Measurements from ENCODE around the gene ERN1.

ERN1 gene

DNA sequence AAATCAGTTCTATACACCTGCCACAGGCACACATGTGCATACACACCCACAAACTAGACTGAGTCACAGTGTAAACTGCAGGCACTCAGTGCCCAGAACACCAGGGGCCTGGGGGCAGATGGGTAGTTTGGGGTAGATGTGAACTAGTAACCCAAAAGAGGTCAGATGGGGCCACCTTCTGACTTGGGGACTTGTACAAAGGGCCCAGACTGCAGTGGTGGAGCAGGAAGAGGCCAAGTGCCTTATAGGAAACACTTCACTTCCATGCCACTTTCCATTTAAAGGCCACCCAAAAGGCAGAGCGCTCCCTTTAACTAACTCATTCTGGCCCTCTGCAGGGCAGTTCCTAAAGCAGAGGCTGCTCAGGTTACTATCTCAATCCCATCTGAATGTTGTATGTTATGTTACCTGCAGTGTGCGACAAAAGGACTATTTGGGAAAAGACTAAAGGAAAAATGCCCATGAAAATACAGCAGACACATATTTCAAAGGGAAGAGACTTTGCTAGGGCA lies 27.8 kb upstream of the ERN1 start:
- DNase-seq (ENCODE audit: low read depth) = no peak

DNA sequence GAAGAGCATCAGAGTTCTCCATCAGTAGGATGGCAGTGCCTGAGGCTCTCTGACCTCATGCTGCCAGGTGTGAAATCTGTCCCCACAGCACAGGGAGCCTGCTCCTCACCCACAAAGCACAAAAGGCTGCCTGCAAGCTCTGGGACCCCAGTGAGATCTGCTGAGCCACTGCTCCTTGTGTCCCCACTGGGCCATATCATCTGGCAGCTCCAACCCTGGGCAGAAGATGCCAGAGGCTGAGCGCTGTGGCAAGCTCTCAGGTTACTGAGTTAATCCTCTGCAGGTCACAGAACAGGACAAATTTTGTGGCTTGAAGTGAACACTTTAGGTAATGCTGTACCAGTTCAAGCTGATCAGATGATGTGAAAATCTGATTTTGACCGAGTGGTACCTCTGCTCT lies 26.7 kb upstream of the ERN1 start:
- no peak for DNase-seq (ENCODE audit: low read depth)

DNA sequence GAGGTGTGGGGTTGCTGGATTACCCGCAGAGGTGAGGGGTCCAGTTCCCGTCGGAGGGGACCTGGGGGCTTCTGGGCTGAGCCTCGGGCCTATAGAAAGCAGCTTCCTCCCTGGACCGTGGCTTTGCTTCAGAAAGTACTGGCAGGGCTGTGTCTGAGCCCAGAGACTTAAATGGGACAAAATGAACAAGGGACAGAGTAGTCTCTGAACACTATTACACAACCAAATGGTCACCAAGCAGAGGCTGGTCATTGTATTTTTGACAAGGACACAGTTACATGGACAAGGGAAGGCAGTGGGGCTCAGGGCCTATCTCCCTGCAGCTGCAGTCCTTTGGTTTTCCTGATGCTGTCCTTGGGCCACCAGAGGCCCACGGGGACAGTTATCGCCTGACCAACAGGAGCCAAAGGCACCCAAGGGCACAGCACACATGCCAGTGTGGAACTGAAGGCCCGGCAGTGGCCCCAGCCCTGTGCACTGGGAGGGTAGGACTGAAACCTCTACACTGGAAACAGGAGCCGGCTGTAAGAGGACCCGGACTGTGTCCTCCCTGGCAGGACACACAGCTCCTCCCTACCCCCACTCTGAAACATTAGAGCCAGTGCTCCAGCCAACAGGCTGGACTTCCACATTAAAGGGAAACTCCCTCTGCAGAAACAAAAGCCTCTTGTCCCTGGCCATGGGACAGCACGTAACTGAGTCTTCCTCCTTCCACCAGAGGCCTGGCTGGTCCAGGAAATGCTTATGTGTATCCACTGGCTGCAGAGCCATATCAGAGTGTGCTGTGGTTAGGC lies 26.0 kb upstream of the ERN1 start:
- no peak for DNase-seq (ENCODE audit: low read depth)

DNA sequence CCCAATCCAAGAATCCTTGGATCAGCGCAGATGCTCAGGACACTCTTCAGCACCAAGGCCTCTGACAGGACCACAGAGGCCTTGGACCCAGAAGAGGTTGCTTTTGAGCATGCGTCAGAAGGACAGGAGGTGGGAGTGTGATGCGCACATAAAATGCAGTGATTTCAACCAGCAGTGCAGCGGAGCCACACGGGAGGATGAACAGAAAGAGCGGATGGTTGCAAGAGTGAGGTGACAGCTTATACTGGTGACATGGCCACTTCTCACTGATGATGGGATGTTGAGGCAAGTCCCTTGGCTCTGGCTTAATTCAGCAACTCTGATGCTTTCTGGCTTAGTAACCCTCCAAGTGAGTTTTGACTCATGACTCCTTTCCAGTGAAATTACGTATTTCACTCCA lies 25.2 kb upstream of the ERN1 start:
- no peak for DNase-seq (ENCODE audit: low read depth)

DNA sequence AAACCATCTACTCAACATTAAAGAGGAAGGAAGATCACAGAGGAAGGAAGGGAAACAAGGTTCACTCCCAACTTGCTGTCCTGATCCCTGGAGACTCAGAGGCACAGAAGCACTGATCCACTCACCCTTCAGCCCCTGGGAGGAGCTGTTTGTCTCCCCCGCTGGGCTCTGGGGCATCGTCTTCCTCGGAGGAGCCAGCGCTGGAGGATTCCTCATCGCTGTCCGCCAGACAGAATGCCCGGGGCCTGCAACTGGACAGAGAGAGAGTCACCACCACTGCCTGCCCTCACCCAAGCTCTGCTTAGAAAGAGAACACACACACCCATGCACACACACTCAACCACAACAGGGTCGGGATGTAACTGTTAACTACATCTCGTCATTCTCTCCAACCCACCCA lies 24.8 kb upstream of the ERN1 start:
- DNase-seq (ENCODE audit: low read depth) = no peak

DNA sequence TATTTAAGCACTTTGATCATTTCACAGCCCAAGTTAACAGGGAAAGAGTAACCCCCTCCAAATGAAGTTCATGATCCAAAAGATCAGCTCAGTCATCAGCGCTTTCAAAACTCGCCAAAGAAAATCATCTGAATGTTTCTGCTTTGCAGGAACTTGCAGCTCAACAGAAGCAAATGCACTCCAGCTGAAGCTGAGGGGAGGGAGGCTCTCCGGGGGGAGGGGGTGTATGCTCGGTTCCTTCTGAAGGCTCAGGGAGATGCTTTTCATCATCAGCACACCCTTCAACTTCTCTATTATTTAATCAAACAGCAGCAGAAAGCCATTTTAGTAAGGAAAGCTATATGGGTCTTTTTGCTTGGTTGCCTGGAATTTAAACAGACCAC lies 24.4 kb upstream of the ERN1 start:
- no peak for DNase-seq (ENCODE audit: low read depth)

DNA sequence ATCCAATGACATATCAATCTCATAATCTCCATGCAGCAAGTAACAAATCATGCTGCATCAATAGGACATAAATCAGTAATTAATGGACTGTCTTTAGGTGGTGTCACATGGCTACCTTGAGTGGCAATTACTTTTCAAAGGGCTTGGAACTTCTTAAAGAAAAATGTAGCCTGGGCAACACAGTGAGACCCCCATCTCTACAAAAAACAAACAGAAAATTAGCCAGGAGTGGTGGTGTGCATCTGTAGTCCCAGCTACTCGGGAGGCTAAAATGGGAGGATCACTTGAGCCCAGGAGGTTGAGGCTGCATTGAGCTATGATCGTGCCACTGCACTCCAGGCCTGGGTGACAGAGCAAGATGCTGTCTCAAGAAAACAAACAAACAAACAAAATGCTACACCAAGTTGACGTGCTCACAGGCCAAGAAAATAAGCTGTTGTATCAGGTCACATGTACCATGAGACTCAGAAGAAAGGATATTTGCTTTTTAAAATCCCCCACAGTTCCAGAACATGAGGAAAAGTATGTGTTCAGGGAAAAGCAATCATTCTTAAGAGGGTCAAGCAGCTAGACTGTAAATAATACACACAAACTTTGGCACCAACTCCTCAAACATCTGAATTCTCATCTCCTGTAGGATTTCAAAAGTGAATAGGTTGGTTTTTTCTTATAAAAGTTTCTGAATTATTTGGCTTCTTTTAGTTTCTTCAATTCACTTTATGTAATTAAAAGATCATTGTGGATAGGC lies 23.8 kb upstream of the ERN1 start:
- no peak for DNase-seq (ENCODE audit: low read depth)

DNA sequence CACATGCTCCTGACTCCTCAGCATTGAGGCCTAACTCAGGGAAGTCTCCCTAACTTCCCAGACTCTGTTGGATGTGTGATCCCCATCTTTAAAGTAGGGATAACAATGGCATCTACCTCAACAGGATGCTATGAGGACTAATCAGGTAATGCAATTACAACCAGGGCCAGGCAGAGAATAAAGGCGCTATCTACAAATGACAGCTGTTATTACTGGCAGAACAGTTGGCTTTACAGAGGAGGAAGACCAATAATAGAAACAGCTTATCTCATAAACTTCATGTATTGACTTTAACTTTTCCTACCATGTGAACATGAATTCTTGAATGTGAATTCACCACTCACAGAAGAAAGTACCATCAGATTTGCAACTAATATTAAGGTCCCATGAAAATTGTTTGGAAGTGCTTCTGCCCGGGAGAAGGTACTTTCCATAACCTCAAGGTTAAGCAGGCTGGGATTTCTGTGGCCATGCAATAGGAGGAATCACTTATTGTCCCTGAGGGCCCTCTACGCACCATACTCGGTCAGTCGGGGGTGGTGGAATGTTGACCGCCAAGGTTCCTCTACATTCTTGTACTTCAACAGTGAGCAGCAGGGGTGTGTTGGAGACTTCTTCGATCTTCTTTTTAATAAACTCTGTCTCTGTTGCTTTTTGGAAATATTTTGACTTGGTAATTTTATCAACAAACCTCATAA lies 22.6 kb upstream of the ERN1 start:
- DNase-seq (ENCODE audit: low read depth) = no peak

DNA sequence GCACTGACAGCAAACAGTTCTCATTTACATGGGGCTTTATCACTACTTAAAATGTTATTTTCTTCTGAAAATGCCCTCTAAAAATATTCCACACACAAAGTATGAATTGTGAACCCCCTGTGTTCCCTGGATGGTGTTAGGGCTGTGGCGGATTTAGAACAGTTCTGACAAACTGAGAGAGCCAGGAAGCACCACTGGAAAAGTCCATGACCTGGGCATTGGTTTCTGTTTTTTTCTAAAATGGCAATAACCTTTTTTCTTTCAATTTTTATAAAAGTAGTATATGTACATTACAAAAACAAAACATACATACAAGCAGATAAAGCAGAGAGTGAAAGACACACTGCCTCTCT lies 21.0 kb upstream of the ERN1 start:
- DNase-seq (ENCODE audit: low read depth) = no peak

DNA sequence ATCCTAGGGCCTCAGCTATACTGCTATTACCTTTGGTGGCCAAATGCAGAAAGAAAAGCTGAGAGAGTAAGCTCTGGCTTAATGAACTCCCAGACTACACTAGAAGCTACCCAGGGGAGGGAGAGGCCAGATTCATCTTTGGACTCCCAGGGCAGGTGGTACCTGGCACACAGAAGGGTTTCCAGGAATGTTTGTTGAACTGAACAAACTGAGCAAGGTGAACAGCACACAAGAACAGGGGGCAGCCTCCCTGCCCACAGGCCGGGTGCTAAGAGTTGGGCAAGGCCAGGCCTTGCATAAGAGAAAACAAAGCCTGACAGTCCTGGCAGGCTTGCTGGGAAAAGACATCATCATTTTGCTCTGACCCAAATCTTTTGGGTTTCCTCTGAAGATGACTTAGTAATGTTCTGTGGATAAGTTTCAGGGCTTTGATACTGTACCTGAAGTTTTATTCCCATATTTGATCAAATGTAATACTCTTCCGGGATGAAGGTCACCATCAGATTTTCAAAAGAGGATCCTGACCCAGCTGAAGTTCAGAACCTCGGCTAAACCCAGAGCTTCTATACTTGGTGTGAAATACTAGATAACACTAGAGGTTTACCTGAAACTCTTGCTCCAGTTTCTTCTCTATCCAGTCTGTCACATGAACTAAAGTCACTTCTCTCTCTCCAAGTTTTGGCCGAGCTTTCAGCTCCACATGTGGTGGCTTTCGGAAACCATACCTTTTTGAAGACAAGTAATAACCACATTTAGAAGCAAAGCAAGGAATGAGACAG lies 20.5 kb upstream of the ERN1 start:
- no peak for DNase-seq (ENCODE audit: low read depth)

DNA sequence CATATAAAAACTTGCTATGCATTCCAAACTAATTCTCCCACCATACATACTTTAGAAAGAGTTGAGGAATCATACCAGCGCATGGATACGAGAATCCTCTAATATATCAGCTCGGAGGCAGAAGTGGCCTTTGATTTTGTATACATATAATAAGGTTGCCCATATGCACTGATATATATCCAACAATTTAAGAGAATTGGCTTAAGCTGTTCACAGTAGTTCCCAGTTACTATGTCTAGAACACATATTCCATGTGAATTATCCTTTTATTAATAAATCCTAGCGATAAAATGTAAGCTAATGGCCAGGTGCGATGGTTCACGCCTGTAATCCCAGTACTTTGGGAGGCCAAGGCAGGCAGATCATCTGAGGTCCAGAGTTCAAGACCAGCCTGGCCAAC lies 19.3 kb upstream of the ERN1 start:
- no peak for DNase-seq (ENCODE audit: low read depth)

DNA sequence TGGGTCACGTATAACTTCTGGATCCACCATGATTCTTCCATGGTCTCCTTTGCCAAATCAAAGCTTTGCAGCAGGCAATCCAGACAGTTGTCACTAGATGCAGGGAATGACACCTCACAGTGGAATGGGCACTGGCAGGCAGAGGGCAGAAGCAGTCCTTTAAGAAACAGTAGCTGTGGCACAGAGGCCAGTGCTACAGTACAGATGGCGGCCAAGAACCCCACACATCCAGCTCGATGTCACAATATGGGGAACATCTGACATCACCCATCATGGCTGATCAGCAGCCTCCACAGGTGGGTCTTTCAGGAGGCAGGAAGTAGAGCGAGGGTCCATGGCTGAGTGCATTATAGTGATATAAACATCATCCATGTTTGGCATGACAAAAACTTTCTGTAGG lies 18.8 kb upstream of the ERN1 start:
- DNase-seq (ENCODE audit: low read depth) = no peak

DNA sequence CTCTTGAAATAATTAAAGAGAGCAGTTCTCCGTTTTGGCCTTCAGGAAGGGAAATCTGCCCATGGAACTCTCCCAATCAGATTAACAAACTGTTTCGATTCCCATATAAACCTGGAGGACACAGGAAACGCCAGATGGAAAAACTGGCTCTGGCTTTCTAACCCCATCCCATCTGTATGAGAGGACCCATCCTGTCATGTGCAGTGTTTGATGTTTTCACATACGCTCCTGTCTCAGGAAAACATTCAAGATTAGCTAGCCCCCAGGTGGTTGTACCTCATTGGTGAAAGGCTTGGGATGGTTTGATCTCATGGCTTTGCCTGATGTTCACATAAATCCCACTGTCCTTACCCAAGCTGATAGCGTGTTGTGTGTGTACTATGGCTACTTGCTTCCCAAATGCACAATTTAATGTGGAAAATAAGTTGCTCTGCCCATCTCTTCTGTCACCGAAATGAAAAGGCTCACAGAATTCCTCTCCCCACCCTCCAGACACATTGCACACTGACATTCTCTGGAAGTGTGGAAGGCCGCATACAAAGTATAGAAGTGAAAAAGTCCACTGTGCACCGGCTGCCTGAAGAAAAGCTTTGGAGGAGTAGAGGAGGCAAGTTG lies 18.2 kb upstream of the ERN1 start:
- no peak for DNase-seq (ENCODE audit: low read depth)

DNA sequence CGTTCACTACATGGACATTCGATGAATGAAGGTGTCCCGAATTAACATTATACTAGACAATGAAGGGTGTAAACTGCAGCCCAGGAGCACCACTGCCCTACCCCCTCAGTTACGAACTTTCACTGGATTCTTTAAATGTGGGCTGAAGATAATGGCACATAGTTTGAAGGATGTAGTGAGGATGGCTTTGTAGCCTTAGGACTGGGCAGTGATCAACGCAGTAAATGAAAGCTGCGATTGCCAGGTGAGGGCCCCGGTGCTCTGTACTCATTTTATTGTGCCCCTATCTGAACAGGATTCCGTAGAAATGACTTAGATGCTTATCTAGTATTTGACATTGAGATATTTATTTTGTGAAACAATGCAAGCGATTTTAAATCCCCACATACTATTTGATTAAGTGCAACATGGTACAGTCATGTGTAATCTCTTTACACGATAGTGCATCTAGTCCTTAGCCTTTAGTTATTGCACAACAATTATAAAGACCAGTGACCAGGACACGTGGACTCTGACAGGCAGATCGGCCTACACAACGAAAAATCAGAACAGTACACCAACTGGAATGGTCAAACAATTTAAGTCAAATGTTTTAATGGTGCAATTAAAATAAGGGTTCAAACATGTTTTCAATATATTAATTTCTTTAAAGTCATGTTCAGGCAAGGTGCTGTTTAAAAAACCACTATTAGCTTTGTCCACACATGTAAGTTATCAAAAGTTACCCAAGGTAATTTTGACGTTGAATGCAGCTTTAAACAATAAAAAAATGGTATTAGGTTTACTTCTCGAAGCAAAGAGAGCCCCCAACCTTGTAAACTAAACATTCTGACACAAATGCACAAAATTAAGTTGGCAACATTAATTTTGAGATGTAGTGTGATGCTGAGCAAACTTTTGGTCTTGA lies 17.4 kb upstream of the ERN1 start:
- DNase-seq (ENCODE audit: low read depth) = no peak

DNA sequence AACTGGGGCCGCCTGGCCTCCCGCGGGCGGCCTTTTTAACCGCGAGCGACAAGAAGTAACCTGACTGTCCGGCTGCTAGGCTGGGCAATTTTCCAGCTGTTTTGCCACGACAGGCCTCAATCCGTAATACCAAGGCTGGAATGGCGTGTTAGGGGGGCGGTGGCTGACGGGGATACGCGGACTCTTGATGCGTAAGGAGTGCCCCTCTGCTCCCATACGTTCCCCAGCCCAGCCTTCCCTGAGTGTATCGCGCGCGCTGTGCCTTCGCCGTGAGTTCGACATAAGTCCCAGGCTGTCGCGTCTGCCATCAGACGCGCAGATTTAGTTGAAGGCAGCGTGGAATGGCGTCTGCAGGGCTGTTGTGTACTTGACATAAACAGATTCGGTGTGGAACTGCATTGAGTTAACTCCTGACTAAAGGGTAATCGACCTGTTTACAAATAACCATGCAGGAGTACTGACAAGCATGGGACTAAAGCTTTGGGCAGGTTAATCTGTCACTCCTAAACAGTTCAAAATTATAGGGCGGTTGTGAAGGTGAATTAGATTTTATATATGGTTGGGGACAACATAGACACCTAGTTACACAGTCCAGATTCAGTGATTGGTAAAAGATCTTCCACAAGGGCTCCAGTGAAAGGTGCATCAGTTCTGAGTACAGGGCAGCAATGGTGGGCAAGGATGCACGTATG lies 16.6 kb upstream of the ERN1 start:
- peak; percentile 40 for DNase-seq (ENCODE audit: low read depth)

DNA sequence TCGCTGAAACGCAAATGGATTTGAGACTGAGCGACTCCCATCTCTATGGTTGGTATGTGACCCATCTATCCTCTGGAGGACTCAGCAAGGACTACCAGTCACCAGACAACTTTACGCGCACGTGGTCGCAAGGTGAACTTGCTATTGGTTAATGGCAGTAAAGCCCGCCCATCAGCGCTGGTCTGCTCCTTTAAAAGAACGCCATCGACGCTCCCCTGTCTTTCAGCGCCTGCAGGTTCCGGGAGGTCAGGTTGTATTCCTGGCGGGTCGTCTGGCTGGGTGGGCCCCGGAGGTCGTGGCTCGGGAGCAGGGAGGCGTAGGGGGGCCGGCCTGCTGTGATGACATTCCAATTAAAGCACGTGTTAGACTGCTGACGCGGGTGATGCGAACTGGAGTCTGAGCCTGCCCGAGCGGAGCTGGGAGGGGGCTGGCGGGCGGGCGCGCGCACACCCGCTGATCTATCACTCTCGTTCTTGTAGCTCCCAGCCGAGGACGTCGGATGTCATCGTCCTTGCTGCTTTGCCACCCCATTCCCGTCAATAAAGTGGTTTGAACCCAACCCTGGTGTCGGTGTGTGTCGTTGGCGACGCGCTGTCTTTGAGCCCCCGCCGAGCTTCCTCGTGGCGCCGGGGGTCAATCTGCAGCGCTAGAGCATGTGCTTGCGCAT lies 15.9 kb upstream of the ERN1 start:
- DNase-seq (ENCODE audit: low read depth) = peak; percentile 91

DNA sequence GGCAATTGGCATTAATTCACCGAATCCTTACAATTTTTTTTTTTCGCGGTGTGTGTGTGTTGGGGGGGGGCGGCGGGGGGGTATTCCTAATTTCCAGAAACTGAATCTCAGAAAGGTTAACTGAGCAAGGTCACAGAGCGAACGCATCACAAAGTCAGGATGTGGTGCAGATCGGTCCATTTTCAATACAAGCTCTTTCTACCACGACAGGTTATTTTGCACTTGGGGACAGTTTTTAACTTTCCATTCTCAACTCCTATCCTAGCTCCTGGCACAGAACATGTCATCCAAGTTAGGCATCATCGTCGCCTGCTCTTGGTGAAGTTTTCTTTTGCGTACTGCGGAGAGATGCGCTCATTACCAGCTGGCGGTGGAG lies 15.4 kb upstream of the ERN1 start:
- no peak for DNase-seq (ENCODE audit: low read depth)

DNA sequence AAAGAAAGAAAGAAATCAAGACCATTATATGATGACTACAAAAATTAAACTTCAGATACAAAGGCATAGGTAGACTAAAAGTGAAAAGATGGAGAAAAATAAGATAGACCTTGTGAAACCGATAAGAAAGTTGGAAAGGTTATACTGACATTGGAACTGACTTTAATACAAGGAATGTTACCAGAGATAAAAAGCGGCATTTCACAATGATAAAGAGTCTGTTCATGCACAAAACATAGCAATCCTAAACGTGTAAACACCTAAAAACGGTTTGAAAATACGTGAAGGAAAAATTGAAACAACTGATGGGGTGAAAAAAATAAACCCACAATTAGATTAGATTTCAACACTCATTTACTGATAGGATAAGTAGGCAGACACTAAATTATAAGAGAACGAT lies 9.6 kb upstream of the ERN1 start:
- no peak for DNase-seq (ENCODE audit: low read depth)

DNA sequence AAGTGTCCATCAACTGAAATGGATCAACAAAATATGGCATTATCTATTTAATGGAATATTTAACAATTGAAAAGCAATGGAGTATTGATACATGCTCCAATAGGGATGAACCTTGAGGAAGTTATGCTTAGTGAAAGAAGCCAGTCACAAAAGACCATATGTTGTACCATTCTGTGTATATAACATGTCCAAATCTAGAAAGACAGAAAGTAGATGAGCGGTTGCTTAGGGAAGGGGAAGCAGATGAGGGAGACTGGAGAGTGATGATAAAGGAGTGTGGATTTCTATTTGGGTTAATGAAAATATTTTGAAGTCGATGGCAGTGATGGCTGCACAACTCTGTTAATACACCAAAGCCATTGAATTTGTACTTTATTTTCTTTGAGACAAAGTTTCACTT lies 8.5 kb upstream of the ERN1 start:
- no peak for DNase-seq (ENCODE audit: low read depth)

DNA sequence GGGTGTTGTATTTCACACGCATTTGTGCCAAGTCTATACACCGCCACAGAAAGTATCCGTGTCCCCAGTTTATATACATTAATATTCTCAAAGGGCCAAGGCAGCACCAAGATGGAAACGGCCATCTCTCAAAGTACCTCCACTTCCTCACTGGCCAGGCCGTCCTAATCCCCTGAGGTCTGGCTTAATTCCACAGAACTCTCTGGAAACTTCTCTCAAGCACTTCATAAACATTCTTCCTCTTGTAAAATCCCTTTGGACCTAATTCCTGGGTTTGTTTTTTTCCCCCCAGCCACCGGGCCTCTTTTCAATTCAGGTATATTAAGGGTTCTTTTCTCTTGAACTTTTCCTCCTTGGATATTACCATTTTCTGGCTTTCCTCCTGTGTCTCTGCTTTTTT lies 5.1 kb upstream of the ERN1 start:
- DNase-seq (ENCODE audit: low read depth) = no peak
